Activated CD8-positive, alpha-beta memory T cell treated with anti-CD3 and anti-CD28 coated beads for 4 hours (primary cell): ENCODE data around the gene TSPEAR.
"Not testable (repeated sequence)": the region's sequence is repeated elsewhere in the genome, so short reads cannot be mapped to it uniquely, and the experiment has no call there.

Source experiments
- DNase-seq, 2 donors: peaks; one replicate each; pipeline ENCODE4 v3.0.0-alpha.2; 2020; ENCODE audit warnings: low read depth in 2 of 2

TSPEAR gene

DNA sequence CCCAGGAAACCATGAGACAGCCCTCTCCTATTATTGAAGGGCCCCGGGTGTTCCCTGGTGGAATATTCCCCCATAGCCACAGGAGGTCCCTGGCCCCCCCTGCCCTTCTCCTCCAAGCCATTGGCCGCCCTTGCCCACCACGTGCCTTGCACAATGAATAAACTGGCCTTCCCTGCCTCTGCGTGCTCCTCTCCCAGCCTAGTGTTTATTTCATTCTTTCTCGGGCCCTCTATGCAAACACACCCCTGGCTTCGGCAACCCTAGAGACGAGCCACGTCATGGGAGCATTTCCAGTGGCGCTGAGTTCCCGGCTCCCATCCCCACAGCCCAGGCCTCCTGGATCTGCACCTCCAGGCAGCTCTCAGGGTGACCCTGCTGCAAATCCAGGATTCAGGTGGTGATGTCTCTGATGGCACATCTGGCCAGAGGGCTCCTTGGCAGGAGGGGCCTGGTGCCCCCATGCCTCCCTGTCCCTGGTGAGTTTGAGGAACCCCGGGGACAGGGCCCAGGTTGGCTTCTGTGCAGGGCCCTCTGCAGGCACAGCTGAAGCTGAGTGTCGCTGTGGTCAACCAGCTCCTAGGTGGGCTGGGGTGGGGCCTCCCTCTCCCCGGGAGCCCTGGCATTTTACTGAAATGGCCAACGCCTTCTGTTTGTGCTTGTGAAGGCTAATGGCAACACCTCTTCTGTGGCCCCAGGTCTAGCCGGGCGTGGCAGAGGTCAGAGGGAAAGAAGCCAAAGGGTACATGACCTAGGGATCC is 8.2 kb downstream of the TSPEAR start:
- no peak for DNase-seq

DNA sequence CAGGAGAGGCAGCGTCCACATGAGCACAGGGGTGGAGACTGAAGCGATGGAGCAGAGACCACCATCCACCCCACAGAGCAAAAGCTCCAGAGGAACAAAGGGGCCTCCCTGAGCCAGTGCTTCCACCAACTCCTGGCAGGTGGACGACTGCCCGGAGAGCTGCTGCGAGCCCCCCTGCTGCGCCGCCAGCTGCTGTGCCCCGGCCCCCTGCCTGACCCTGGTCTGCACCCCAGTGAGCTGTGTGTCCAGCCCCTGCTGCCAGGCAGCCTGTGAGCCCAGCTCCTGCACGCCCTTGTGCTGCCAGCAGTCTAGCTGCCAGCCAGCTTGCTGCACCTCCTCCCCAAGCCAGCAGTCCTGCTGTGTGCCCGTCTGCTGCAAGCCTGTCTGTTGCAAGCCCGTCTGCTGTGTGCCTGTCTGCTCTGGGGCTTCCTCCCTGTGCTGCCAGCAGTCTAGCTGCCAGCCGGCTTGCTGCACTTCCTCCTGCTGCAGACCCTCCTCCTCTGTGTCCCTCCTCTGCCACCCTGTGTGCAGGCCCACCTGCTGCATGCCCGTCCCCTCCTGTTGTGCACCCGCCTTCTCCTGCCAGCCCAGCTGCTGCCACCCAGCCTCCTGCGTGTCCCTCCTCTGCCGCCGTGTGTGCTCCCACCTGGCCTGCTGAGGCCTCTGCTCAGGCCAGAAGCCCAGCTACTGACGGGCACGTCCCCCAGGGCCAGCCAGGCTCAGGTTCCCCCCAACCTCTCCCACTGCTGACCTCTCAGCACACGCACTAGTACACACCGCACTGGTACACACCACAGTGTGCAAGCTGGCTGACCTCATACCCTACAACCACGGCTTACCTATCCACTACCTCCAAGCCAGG is 9.0 kb downstream of the TSPEAR start:
- no peak for DNase-seq

DNA sequence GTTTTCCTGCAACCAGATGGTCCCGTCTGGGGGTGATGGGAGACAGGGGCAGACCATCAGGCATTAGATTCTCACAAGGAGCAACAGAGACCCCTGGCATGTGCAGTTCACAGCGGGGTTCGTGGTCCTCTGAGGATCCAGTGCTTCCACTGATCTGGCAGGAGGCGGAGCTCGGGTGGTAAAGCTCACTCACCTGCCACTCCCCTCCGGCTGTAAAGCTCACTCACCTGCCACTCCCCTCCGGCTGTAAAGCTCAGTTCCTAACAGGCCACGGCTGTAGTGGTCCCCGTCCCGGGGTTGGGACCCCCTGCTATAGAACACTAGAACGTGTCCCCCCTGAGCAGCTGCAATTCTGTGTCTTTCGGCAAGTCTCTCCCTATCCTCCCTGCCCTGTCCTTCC is 9.8 kb downstream of the TSPEAR start:
- no peak for DNase-seq

DNA sequence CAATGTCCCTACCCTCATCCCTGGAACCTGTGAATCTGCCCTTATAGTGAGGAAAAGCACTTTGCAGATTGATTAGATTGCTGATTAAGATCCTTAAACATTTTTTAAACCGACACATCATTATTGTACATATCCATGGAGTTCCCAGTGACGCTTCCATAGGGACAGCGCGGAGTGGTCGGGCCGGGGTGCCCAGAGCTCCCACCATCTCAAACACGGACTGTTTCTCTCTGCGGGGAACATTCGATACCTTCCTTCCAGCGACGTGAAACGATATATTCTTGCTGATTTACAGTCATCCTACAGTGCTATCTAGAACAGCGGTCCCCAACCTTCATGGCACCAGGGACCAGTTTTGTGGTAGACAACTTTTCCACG is 10.4 kb downstream of the TSPEAR start:
- DNase-seq = no peak

DNA sequence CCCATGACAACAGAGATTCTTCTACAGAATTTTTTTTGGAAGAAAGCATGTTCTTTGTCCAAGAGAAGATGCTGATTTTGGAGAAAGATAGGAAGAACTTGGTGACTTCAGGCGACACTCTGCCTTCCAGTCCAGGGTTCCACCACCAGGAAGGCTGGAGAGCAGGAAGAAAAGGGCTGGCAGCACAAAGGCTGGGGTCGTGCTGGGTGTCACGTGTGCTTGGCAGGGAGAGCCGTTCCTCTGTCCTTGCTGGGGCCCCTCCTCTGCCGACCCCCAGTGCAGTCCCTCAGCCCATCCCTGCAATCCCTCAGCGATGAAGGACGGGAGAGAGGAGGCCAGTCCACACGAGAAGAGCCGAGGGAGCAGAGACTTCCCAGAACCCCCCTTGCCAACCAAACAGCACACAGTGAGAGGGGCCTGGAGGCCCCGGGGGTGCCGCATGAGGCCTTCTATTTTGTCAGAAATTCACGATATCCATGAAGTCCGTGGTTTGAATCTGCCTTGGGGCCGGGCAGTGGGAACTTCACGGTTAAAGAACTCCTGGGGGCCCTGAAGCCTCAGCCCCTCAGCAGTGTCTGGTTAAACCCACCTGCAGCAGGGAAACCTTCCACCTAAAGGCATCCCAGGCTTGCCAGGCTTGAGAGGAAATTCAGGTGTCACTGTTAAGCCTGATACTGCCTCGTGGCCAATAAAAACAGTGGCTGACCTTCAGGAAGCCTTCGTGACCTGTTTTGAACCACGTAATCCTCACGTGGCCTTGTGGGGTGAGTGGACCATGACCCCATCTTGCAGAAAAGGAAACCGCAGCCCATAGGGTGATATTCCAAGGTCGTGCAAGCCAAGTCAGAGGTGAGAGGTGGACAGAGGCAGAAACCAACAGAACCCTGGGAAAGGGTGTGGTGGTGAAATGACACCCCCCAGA is 11.0 kb downstream of the TSPEAR start:
- no peak for DNase-seq

DNA sequence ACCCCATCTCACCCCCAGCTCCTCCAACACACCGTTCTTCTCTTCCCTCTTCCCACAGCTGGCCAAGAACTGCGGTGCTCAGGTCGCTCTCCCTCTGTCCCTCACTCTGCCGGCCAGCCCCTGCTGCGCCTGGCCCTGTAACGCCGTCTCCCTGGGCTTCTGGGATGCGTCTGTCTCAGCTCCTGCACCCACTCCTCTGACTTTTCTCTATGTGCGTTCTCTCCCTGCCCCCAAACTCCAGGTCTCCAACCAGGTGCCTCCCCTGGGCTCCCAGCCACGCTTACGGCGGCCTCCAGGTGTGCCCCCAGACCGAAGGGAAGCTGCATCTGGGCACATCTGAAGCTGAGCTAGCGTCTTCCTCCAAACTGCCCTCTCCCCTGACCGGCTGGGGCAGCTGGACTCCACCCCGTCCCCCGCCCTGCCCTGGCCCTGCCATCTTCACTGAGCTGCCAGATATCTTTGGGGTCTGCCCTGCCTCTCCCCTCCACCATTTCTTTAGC is 11.8 kb downstream of the TSPEAR start:
- no peak for DNase-seq

DNA sequence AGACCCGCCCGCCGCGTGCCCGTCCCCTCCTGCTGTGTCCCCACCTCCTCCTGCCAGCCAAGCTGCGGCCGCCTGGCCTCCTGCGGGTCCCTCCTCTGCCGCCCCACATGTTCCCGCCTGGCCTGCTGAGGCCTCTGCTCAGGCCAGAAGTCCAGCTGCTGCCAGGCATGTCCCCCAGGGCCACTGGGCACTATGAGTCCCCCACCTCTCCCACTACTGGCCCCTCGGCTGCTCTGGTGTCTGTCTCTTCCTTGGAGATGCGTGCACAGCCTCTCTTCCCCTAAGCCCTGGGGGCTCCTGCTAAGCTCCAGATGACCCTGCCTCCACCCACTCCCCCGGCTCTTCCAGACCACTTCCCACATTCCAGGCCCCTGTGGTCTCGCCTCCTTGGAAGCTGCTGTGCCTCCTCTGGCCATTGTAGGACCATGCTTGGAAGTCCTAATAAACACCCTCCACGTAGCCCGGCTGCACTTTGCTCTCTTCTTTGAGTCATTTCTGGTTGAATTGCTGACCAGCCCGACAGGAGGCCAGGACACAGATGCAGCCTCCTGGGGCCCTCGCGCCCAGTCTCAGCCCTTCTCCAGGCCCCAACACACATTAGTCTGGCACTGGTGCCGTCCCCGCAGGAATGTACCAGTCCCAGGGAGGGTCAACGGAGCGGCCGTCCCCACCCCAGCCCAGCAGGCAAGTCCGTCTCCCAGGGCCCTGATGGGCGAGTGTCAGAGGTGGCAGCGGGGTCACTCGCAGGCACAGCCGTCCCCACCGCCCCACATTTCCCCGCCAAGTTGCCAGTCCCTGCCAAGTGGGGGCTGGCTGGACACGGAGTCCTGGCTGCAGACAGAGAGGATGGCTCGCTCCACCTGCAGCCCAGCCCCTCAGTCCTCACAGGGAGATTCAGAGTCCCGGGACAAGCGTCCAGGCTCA is 13.3 kb downstream of the TSPEAR start:
- no peak for DNase-seq

DNA sequence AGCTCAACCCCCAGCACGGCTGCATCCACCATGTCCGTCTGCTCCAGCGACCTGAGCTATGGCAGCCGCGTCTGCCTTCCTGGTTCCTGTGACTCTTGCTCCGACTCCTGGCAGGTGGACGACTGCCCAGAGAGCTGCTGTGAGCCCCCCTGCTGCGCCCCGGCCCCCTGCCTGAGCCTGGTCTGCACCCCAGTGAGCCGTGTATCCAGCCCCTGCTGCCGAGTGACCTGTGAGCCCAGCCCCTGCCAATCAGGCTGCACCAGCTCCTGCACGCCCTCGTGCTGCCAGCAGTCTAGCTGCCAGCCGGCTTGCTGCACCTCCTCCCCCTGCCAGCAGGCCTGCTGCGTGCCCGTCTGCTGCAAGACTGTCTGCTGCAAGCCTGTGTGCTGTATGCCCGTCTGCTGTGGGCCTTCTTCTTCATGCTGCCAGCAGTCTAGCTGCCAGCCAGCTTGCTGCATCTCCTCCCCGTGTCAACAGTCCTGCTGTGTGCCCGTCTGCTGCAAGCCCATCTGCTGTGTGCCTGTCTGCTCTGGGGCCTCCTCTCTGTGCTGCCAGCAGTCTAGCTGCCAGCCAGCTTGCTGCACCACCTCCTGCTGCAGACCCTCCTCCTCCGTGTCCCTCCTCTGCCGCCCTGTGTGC is 14.1 kb downstream of the TSPEAR start, which contains the start of gene KRTAP10-12:
TSS of gene KRTAP10-12 (plus strand) at position 1 of the 639 bp plus-strand sequence. CDS start at position 31, 30 bp downstream.
- not testable (repeated sequence) for DNase-seq

DNA sequence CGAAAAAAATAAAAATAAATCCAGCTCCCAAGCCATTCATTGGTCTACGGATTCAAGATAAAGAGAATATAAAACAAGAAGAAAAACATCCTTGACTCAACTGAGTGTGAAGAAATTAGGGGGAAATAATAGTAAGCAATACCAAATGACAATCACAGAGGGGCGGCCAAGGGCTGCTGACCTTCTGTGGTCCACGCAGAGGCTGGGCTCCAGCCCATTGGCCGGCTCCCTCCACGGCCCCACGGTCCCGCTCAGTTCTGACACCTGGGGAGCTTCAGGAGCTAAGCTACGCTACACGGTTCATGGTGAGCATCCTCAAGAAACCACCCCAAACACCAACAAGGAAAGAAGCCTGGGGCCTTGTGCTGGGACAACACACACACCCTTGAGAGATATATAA is 14.8 kb downstream of the TSPEAR start:
- no peak for DNase-seq

DNA sequence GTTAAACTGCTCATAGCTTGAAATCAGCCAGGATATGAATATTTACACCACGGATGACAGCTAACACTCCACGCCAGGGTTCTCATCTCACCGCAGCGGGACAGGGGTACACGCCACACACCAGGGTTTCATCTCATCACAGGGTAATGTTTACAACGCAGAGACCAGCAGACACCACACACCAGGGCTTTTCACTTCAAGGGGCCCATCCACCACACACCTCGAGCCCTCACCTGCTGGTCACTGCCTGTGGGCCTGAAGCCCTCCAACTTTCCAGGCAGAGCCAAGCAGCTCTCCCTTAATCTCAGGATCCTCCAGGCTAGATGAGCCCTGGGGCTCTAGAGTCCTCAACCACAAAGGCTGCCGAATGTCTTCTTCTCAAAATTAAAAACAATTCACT is 15.7 kb downstream of the TSPEAR start:
- no peak for DNase-seq

DNA sequence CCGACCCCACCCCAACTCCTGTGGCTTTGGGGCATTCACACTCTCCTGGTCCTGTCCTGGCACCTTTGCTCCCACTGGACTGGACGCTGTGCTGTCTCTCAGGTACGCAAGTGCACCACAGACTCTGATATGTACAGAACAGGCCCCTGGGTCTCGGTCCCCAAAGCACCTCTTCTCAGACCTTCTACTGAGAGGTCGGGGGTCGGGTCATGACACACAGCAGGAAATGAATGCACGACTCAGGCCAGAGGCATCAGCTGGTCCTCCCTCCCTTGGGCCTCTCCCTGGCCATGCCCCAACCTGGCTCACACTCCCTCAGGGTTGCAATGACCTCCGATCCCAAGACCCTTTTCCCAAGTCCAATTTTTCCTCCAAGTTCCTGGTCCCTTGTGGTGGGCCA is 16.2 kb downstream of the TSPEAR start:
- no peak for DNase-seq

DNA sequence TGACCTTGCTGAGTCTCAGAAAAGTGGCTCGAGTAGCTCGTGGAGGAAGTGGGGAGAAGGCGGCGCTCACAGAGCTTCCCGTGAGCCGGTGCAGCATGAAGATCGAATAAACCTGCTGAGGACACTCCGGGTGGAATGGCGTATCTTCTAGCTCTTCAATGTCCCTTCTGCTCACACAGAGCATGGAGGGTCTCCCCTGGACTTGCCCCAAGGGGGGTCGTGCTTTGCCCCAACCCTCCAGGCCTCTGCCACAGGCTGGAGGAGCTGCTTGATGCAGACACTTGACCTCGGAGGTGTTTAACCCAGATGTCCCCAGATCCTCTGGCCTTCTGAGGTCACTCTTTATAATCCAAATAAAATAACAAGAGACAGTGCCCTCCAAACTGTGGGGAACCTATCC is 16.6 kb downstream of the TSPEAR start:
- DNase-seq = no peak

DNA sequence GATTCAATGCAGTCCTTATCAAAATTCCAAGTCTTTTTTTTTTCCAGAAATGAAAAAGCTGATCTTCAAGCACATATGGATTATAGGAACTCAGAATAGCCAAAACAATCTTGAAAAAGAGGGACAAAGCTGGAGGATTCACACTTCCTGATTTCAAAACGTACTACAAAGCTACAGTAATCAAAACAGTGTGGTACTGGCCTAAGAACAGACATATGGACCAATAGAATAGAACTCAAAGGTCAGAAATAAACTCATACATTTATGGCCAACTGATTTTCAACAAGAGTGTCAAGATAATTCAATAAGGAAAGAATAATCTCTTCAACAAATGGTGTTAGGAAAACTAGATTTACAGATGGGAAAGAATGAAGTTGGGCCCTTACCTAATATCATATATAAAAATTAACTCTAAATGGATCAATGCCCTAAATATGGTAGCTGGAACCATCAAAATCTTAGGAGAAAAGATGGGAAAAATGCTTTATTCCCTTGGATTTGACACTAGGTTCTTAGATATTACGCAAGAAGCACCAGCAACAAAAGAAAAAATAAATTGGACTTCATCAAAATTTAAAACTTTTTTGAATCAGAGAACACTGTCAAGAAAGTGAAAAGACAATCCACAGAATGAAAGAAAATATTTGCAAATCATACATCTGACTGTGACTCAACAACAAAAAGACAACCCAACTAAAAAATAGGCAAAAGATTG is 18.4 kb downstream of the TSPEAR start:
- no peak for DNase-seq

DNA sequence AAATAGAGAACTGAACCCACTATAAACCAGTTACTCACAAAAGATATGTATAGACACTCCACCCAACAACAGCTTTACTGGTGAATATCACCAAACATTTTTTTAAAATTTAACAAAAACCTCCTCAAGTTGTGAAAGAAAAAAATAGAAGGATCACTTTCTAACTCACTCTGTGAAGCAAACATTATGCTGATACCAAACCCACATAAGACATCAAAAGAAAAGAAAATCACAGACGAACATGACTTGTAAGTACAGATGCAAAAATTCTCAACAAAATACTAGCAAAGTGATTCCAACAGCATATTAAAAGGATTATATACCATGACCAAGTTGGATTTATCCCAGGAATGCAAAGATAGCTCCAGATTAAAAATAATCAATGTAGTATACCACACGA is 19.7 kb downstream of the TSPEAR start:
- no peak for DNase-seq

DNA sequence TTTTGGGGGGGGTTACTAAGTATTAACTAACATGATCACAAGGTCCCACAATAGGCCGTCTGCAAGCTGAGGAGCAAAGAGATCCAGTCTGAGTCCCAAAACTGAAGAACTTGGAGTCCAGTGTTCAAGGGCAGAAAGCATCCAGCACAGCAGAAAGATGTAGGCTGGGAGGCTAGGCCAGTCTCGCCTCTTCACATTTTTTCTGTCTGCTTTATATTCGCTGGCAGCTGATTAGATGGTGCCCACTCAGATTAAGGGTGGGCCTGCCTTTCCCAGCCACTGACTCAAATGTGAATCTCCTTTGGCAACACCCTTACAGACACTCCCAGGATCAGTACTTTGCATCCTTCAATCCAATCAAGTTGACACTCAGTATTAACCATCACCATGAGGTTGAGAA is 21.6 kb downstream of the TSPEAR start:
- DNase-seq = not testable (repeated sequence)

DNA sequence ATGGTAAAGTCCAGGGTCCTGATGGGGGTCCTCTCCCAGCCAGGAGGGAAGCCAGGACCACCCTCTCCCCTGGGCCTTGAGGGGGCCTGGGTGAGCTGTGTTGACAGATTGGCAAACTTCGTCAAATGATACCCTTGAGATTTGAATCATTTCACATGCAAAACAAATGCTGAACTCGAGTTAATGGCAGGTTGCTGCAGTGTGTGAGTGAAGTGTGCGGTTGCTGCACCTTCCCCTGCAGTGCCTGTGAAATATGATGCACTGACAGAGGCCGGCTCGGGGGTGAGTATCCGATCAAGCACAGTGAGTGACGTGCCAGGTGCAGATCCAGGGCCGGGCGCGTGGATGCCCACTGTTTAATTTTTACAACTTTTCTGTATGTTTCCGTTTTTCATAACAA is 23.7 kb downstream of the TSPEAR start:
- no peak for DNase-seq

DNA sequence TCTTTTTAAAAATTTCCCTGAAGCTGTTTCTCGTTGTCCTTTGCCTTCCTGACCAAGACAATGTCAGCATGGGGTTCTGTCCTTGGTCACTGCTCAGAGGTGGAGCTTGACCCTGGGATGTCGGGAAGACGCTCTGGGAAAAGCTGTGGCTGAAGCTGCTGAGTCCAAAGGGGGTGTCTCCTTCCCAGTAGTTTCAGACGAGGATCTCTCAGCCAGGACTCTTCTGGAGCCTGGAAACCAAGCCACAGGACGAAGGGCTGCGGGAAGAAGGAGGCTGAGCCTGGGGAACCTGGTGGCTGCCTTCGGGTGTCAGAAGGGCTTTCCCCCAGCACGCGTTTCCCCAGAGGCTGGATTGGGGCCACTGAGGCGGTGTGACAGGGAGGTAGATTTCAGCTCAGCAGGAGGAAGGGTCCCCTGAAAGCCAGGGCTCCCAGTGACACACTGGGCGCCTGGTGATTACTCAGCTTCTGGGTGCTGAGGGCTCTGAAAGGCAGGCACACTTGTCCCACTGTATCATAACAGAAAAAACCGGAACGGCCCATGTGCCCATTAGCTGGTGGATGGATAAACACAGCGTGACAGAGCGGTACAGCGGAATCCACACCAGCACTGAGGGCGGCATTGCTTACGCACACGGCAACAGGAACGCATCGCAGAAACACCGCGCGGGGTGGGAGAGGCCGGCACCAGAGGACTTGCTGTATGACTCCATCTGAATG is 24.4 kb downstream of the TSPEAR start:
- no peak for DNase-seq

DNA sequence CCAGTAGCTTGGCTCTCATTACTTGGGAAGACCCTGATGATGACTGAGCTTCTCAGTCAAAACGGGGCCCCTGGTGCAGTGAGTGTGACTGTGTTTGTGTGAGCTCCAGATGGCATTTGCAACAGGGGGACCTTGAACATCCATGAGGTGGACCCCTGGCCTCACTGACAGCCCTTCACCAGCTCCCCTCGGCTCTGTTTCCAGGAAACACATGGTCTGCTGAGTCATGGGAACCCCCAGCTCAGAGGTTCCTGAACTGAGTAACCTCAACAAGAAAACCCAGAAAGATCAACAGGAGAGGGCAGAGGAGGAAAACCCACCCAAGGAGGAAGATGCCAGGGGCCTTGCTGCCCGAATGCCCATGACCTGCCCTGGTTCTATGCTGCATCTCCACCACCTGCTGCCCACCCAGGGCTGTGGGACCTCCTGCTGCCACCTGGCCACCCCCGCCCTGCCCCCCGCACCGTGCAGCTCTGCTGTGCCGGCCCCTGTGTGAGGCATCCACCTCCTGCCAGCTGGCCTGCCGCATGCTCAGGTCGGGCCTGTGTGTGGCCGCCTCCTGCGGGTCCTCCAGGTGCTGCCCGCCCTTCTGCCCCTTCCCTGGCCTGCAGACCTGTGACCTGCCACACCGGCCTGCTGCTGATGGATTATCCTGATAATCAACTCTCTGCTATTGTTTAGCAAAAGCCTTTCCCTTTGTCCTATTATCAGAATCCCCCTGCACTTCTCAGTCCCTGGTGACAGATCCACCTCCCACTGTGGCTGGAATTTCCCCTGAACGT is 25.2 kb downstream of the TSPEAR start:
- no peak for DNase-seq
